HT1080 (cell line): ENCODE results near the gene PCDHGA10. TPM values are rescaled to one million over a fixed set of nuclear protein-coding genes. Genes with fewer than 3 reads are reported as not detected.
A peak's percentile ranks its signal among the peaks of the same experiment; 100 is the strongest.
"Not testable (repeated sequence)": the region's sequence is repeated elsewhere in the genome, so short reads cannot be mapped to it uniquely, and the experiment has no call there.

Source experiments
- DNase-seq: peaks from one replicate; pipeline ENCODE4 v3.0.0-alpha.2; 2015; ENCODE audit warnings: low read depth
- polyA plus RNA-seq, 2 experiments: library from polyadenylated mRNA; depleted of rRNA; stranded (reverse); fragments of >200 nt; gene quantifications; 2 replicates each; pipeline ENCODE4 v1.2.3, GENCODE V29; 2015
- total RNA-seq: library from RNA; depleted of rRNA; stranded (reverse); fragments of >200 nt; shearing (Covaris generic); gene quantifications from 2 replicates; pipeline ENCODE4 v1.2.3, GENCODE V29; 2014; rRNA removed

The PCDHGA10 gene
- 0.80 and 0.90 TPM in 2 replicates for total RNA-seq
- 0.29 and 0.42 TPM in 2 replicates for polyA plus RNA-seq (2015; cell fraction: cytosol; rRNA removed)
- polyA plus RNA-seq (2015; cell fraction: nucleus; rRNA removed): 2.9 and 3.1 TPM in 2 replicates

- DNase-seq: peak; percentile 51
Measured at GRCh38 chr5:141412854-141413539, at the start of gene PCDHGA10. Gene PCDHGA10 (plus strand): TSS chr5:141412987. CDS start chr5:141413176, 189 bp downstream.

- DNase-seq: no peak
Measured at GRCh38 chr5:141363952-141364660, 48.7 kb upstream of the PCDHGA10 start, which contains the start of gene PCDHGA5. Gene PCDHGA5 (plus strand): TSS chr5:141364162. CDS start chr5:141364331, 169 bp downstream.

- DNase-seq: no peak
Measured at GRCh38 chr5:141366016-141366896, 46.5 kb upstream of the PCDHGA10 start.

GRCh38 chr5:141369994-141370848, 42.6 kb upstream of the PCDHGA10 start, which contains the start of gene PCDHGB3:
Gene PCDHGB3 (plus strand): TSS chr5:141370242. CDS start chr5:141370395, 153 bp downstream.
- peak; percentile 55 for DNase-seq

GRCh38 chr5:141371572-141372475, 41.0 kb upstream of the PCDHGA10 start:
- DNase-seq: no peak

GRCh38 chr5:141373673-141374317, 39.0 kb upstream of the PCDHGA10 start, which contains the start of gene PCDHGA6:
Gene PCDHGA6 (plus strand): TSS chr5:141373891. CDS start chr5:141374084, 193 bp downstream.
- peak; percentile 24 for DNase-seq

GRCh38 chr5:141374627-141375026, 38.2 kb upstream of the PCDHGA10 start:
- no peak for DNase-seq

GRCh38 chr5:141375444-141376155, 37.2 kb upstream of the PCDHGA10 start:
- not testable (repeated sequence) for DNase-seq

GRCh38 chr5:141382469-141383294, 30.1 kb upstream of the PCDHGA10 start, which contains the start of gene PCDHGA7:
Gene PCDHGA7 (plus strand): TSS chr5:141382742. CDS start chr5:141382900, 158 bp downstream.
- no peak for DNase-seq

GRCh38 chr5:141383345-141383744, 29.4 kb upstream of the PCDHGA10 start:
- DNase-seq: no peak

GRCh38 chr5:141384471-141385267, 28.1 kb upstream of the PCDHGA10 start:
- no peak for DNase-seq

GRCh38 chr5:141387557-141388311, 25.1 kb upstream of the PCDHGA10 start, which contains the start of gene PCDHGB4:
Gene PCDHGB4 (plus strand): TSS chr5:141387698. CDS start chr5:141387885, 187 bp downstream.
- peak; percentile 66 for DNase-seq

GRCh38 chr5:141388661-141389060, 24.1 kb upstream of the PCDHGA10 start:
- DNase-seq: no peak

- no peak for DNase-seq
Measured at GRCh38 chr5:141389153-141390042, 23.4 kb upstream of the PCDHGA10 start.
